ENCODE data around the gene TNFRSF12A. TPM values are rescaled to one million over a fixed set of nuclear protein-coding genes. Genes with fewer than 3 reads are reported as not detected.

The TNFRSF12A gene
- total and polyA plus RNA-seq, 10 of the 15 experiments (the other 5 are each of a cell fraction or from before 2014, with no cell fraction given), result 0.35 to 1.7 (median 1.2) TPM; not detected in 2

DNA sequence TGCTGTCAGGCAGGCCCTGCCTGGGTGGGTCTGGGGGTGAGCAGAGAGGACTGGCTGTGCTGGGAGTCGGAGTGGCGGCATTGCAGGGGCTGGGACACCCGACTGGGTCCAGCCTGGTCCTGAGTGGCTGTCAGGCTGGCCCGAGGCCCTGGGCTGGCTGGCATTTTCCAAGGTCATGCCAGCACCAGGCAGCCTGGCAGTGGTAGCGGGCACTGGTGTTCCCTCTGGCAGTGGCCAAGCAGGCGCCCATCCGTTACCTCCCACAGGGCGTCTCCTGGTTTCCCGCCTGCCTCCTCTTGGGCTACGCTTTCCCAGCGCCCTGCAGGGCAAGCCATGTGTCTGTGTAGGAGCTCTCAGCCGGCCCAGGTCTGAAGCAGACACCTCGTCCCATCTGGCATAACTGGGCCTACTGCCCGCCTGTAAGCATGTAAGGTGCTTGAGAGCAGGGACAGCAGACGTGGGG lies 34.2 kb upstream of the TNFRSF12A start:
- Histone ChIP-seq H3K27ac (ENCODE audit: control insufficient read depth, insufficient read depth) (no peak overlapping the region), H3K4me3 (no peak overlapping the region), H3K4me1 (ENCODE audit: control insufficient read depth, insufficient read depth, low read length) (no peaks in the 10 kb centered on the region), H3K9ac (ENCODE audit: control insufficient read depth, insufficient read depth, low read length) (no peak overlapping the region), H3K9me3 (replicated peaks; ENCODE audit: control insufficient read depth, insufficient read depth, low read length) (no peaks in the 10 kb centered on the region), H3K4me2 (ENCODE audit: control insufficient read depth, insufficient read depth) (no peak overlapping the region), H3K79me2 (ENCODE audit: control insufficient read depth, insufficient read depth, low read length) (no peaks in the 10 kb centered on the region), H4K20me1 (ENCODE audit: control insufficient read depth, insufficient read depth) (no peaks in the 10 kb centered on the region), H2AFZ (ENCODE audit: control insufficient read depth, low read depth, low read length) (no peak overlapping the region), H3K36me3 (ENCODE audit: control insufficient read depth in 2 of 2, insufficient read depth in 2 of 2, low read length in 1 of 2) (no peaks in the 10 kb centered on the region), H3K27me3 (replicated peaks in 1 of 2; ENCODE audit: control insufficient read depth in 2 of 2, insufficient read depth in 2 of 2, low read length in 1 of 2) (peaks cover 2 to 4% of the 10 kb centered on the region in 2 experiments; a peak in 1 of 4 replicates)
- SMC1A ChIA-PET (ENCODE audit: uncharacterized antibody, unreplicated experiment), result interaction anchor here (0.7 kb wide), 1 partner anchor 55 kb away, joined by 3 read pairs; no protein-coding TSS in a partner anchor
- no peak for FAIRE-seq
- CTCF ChIA-PET, result interaction anchor here (1.0 kb wide), 1 partner anchor 59 kb away, joined by 3 read pairs; no protein-coding TSS in a partner anchor
- 30% methylated on average over 14 of the region's 15 CpGs for WGBS (ENCODE audit: insufficient coverage, insufficient replicate concordance, low lambda C conversion rate, missing lambda C conversion rate)
- RAD21 ChIA-PET (ENCODE audit: unreplicated experiment), result no interaction called here
- POLR2A ChIA-PET, result no interaction called here
- no peak for DNase-seq (ENCODE audit: low read depth, low spot score)
- BruUV-seq (replicated peaks), result no TSS peak
- no peak for ATAC-seq
- in situ Hi-C loops (cut with MboI), result no loop called here
- intact Hi-C loops (cut with micrococcal nuclease; ENCODE audit: unreplicated experiment), result no loop called here
- TF ChIP-seq NR2C2 (IDR thresholded peaks at IDR 0.05; ENCODE audit: borderline replicate concordance, control insufficient read depth, insufficient read length, low read depth) (no peak), POLR2A (IDR thresholded peaks at IDR 0.05; ENCODE audit: low read depth, low read length) (no peak), SREBF2 (IDR thresholded peaks at IDR 0.05; ENCODE audit: low read length) (no peak), ZNF384 (IDR thresholded peaks at IDR 0.05; ENCODE audit: borderline replicate concordance, low read depth, low read length) (no peak), TCF7 (IDR thresholded peaks at IDR 0.05; ENCODE audit: borderline replicate concordance) (no peak), PAX5 (IDR thresholded peaks at IDR 0.05; ENCODE audit: borderline replicate concordance, low read depth, low read length) (no peak), MTA2 (IDR thresholded peaks at IDR 0.05; ENCODE audit: low read depth) (no peak), BHLHE40 (IDR thresholded peaks at IDR 0.05; ENCODE audit: borderline replicate concordance in 1 of 2, low read depth in 2 of 2, low read length in 1 of 2) (no peak), BRCA1 (IDR thresholded peaks at IDR 0.05; ENCODE audit: low read depth, low read length) (no peak), ZNF207 (IDR thresholded peaks at IDR 0.05; ENCODE audit: borderline replicate concordance) (no peak), PAX8 (IDR thresholded peaks at IDR 0.05) (no peak), NBN (IDR thresholded peaks at IDR 0.05) (no peak), WRNIP1 (IDR thresholded peaks at IDR 0.05; ENCODE audit: borderline replicate concordance, low read depth, low read length) (no peak), NRF1 (conservative IDR thresholded peaks at IDR 0.05; ENCODE audit: low read depth, low read length) (no peak)
- TF ChIP-seq, protein P1, sequence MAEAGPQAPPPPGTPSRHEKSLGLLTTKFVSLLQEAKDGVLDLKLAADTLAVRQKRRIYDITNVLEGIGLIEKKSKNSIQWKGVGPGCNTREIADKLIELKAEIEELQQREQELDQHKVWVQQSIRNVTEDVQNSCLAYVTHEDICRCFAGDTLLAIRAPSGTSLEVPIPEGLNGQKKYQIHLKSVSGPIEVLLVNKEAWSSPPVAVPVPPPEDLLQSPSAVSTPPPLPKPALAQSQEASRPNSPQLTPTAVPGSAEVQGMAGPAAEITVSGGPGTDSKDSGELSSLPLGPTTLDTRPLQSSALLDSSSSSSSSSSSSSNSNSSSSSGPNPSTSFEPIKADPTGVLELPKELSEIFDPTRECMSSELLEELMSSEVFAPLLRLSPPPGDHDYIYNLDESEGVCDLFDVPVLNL (IDR thresholded peaks at IDR 0.05; ENCODE audit: low read depth, low read length), result no peak
- TF ChIP-seq, protein P2, sequence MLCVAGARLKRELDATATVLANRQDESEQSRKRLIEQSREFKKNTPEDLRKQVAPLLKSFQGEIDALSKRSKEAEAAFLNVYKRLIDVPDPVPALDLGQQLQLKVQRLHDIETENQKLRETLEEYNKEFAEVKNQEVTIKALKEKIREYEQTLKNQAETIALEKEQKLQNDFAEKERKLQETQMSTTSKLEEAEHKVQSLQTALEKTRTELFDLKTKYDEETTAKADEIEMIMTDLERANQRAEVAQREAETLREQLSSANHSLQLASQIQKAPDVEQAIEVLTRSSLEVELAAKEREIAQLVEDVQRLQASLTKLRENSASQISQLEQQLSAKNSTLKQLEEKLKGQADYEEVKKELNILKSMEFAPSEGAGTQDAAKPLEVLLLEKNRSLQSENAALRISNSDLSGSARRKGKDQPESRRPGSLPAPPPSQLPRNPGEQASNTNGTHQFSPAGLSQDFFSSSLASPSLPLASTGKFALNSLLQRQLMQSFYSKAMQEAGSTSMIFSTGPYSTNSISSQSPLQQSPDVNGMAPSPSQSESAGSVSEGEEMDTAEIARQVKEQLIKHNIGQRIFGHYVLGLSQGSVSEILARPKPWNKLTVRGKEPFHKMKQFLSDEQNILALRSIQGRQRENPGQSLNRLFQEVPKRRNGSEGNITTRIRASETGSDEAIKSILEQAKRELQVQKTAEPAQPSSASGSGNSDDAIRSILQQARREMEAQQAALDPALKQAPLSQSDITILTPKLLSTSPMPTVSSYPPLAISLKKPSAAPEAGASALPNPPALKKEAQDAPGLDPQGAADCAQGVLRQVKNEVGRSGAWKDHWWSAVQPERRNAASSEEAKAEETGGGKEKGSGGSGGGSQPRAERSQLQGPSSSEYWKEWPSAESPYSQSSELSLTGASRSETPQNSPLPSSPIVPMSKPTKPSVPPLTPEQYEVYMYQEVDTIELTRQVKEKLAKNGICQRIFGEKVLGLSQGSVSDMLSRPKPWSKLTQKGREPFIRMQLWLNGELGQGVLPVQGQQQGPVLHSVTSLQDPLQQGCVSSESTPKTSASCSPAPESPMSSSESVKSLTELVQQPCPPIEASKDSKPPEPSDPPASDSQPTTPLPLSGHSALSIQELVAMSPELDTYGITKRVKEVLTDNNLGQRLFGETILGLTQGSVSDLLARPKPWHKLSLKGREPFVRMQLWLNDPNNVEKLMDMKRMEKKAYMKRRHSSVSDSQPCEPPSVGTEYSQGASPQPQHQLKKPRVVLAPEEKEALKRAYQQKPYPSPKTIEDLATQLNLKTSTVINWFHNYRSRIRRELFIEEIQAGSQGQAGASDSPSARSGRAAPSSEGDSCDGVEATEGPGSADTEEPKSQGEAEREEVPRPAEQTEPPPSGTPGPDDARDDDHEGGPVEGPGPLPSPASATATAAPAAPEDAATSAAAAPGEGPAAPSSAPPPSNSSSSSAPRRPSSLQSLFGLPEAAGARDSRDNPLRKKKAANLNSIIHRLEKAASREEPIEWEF (IDR thresholded peaks at IDR 0.05; ENCODE audit: insufficient replicate concordance, low read depth, low read length), result no peak
- TF ChIP-seq, protein P3, sequence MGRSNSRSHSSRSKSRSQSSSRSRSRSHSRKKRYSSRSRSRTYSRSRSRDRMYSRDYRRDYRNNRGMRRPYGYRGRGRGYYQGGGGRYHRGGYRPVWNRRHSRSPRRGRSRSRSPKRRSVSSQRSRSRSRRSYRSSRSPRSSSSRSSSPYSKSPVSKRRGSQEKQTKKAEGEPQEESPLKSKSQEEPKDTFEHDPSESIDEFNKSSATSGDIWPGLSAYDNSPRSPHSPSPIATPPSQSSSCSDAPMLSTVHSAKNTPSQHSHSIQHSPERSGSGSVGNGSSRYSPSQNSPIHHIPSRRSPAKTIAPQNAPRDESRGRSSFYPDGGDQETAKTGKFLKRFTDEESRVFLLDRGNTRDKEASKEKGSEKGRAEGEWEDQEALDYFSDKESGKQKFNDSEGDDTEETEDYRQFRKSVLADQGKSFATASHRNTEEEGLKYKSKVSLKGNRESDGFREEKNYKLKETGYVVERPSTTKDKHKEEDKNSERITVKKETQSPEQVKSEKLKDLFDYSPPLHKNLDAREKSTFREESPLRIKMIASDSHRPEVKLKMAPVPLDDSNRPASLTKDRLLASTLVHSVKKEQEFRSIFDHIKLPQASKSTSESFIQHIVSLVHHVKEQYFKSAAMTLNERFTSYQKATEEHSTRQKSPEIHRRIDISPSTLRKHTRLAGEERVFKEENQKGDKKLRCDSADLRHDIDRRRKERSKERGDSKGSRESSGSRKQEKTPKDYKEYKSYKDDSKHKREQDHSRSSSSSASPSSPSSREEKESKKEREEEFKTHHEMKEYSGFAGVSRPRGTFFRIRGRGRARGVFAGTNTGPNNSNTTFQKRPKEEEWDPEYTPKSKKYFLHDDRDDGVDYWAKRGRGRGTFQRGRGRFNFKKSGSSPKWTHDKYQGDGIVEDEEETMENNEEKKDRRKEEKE (IDR thresholded peaks at IDR 0.05), result no peak
